Mesothelial cell of epicardium (in vitro differentiated cells): ENCODE measurements around the gene SETD7. TPM values are rescaled to one million over a fixed set of nuclear protein-coding genes. Genes with fewer than 3 reads are reported as not detected.

Experiments
- DNase-seq, 2 experiments: peaks; one replicate each; pipeline ENCODE4 v3.0.0; 2021; ENCODE audit warnings: low spot score in 2 of 2; ENCODE audit not compliant: unreplicated experiment in 2 of 2
- H3K27ac Mint-ChIP-seq: 2 replicates; pipeline ENCODE4 v1.8.0; 2021; ENCODE audit warnings: mixed read lengths
- H3K27me3 Mint-ChIP-seq: 2 replicates; pipeline ENCODE4 v1.8.0; 2021; ENCODE audit warnings: low read depth, mixed read lengths
- H3K36me3 Mint-ChIP-seq: 2 replicates; pipeline ENCODE4 v1.8.0; 2021; ENCODE audit warnings: mixed read lengths
- H3K4me1 Mint-ChIP-seq: 2 replicates; pipeline ENCODE4 v1.8.0; 2021; ENCODE audit warnings: mixed read lengths
- H3K4me3 Mint-ChIP-seq: 2 replicates; pipeline ENCODE4 v1.8.0; 2021; ENCODE audit warnings: mild to moderate bottlenecking, moderate library complexity, mixed read lengths
- H3K9me3 Mint-ChIP-seq: 2 replicates; pipeline ENCODE4 v1.8.0; 2021; ENCODE audit warnings: mixed read lengths
- total RNA-seq: library from RNA; stranded (reverse); gene quantifications from 3 replicates; pipeline ENCODE4 v1.2.1, GENCODE V29; 2021
- TF ChIP-seq, protein P1 (sequence below): fragments of 200-600 bp; sonication (generic); IDR thresholded peaks from one replicate; pipeline ENCODE4 v1.5.0; 2021; ENCODE audit warnings: antibody characterized with exemption; ENCODE audit not compliant: unreplicated experiment

SETD7 gene
- total RNA-seq, 1 donor from 2014 or later, result 18.0 TPM

DNA sequence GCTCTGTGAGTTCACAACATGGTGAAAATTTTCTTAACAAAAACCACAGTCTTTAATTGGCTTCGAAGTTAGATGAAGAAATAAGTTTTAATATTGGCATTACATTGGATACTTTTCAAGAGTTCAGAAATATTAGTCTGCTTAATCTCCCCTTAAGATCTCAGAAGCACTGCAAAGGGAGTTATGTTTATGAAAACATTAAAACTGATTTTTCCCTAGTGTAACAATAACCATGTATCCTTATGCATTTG is 1.5 kb downstream of the SETD7 start:
- no peaks in the 10 kb centered on the region for H3K9me3 Mint-ChIP-seq
- H3K27me3 Mint-ChIP-seq, result peaks cover 29% of the 10 kb centered on the region
- peak overlapping the region; percentile 99 for H3K27ac Mint-ChIP-seq
- H3K4me3 Mint-ChIP-seq, result peak overlapping the region; percentile 94
- peaks cover 65% of the 10 kb centered on the region for H3K4me1 Mint-ChIP-seq
- no peaks in the 10 kb centered on the region for H3K36me3 Mint-ChIP-seq
- TF ChIP-seq, protein P1, sequence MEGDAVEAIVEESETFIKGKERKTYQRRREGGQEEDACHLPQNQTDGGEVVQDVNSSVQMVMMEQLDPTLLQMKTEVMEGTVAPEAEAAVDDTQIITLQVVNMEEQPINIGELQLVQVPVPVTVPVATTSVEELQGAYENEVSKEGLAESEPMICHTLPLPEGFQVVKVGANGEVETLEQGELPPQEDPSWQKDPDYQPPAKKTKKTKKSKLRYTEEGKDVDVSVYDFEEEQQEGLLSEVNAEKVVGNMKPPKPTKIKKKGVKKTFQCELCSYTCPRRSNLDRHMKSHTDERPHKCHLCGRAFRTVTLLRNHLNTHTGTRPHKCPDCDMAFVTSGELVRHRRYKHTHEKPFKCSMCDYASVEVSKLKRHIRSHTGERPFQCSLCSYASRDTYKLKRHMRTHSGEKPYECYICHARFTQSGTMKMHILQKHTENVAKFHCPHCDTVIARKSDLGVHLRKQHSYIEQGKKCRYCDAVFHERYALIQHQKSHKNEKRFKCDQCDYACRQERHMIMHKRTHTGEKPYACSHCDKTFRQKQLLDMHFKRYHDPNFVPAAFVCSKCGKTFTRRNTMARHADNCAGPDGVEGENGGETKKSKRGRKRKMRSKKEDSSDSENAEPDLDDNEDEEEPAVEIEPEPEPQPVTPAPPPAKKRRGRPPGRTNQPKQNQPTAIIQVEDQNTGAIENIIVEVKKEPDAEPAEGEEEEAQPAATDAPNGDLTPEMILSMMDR, result no peak
- no peak for DNase-seq

DNA sequence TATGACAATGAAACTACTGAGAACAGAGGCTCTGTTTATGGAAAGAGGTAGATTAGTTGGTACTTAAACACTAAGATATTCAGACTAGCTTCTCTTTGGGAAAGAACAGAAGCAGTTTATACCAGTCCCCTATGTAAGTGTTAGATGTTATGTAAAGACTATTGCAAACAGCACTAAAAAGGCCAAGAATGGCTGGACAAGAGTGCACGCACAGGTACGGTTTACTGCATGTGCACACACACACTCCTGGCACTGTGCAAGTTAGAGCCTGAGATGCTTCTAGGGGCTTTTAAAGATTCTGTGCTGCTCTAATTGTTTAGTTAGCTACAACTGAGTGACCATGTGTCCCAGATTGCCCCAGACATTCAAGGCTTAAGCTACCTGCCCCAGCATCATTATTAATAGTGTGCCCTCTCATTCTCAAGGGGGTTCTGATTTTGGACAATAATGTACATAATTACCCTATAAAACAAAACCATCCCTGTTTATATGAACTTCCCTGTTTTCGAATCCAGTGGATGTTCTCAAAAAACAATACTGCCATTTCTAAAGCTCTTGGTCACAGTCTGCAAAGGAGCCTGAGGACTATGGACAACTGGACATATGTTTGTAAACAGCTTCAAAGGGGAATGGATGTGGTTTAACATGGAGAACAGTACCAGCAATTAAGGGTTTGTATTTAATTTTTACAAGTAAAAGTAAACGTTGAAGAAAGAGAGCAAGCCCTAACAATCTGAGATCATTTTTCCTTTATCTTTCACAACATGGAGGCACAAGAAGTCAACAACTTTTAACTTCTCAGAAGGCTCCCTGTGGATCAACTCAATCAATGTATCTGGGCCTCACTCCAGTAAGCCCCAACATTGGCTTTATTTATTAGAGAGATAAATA is 2.0 kb downstream of the SETD7 start:
- Mint-ChIP-seq H3K27ac (peak overlapping the region; percentile 99), H3K4me1 (peaks cover 63% of the 10 kb centered on the region), H3K27me3 (peaks cover 23% of the 10 kb centered on the region), H3K9me3 (no peaks in the 10 kb centered on the region), H3K36me3 (no peaks in the 10 kb centered on the region), H3K4me3 (peak overlapping the region; percentile 94)
- TF ChIP-seq, protein P1, result no peak
- no peak for DNase-seq

DNA sequence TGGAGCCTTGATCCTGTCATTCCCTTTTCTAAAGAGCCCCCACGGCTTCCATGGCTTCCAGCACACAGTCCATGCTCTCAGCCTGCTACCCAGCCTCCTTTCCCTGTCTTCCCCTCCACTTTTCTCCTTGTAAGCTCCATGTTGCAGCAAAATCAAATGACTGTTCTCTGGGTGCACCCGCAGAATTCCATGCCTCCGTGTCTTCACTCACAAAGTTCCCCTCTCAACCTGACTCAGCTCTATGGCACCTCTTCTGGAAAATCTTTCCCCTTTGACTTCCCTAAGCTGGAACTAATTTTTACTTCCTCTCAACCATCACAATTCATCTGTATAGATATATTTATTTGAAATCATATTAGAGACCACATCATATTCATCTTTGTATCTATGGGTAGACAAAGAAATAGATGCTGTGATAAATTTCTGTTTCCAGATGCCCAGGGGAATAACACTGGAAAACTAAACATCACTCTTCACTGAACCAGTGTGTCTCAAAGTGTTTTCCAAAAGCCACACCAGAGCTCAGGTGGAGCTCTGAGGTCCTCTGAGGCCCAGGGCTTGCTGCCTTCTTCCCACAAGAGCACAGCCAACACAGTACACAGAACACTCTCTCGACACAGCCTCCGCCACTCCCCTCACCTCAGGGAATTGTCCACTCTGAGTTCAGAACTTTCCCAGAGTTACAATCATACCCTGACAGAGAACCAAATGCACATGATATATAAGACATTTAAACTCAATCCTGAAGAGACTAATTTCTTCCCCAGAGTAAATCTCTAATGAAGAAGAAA is 3.3 kb downstream of the SETD7 start:
- Mint-ChIP-seq H3K4me3 (peak overlapping the region; percentile 22), H3K9me3 (no peaks in the 10 kb centered on the region), H3K27me3 (peaks cover 11% of the 10 kb centered on the region), H3K4me1 (peaks cover 52% of the 10 kb centered on the region), H3K27ac (peak overlapping the region; percentile 99), H3K36me3 (no peaks in the 10 kb centered on the region)
- TF ChIP-seq, protein P1, result no peak
- no peak for DNase-seq

DNA sequence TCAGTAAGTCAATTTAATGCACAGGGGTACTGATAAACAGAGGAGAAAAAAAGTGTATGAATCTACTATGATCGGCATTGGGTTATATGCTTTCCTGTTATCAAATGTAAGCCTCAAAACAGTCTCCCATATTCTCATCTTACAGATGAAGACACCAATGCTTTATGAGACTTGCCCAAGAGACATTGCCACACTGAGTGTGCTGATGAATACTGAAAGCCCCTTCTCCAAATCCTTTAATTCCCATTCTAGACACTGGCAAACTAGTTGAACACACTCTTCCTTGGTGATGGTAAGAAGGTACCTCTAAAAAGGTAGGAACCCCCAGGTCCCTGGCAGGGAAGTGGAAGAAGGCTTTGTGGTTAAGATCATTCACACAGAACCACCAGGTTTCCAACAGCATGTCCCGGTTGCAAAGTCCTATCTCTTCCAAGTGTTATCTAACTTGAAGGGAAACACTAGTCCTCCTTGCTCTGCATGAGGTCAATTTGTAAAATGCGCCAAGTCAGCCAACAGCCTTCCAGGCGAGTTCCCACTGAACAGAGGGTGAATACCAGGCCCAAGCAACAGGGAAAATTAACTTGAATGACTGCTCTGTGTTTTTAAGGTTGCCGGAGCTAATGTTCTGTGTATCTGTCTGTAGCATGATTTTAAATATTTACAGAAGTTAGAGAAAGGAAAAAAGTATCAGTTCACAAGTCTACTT is 5.1 kb downstream of the SETD7 start:
- no peaks in the 10 kb centered on the region for H3K27me3 Mint-ChIP-seq
- H3K4me1 Mint-ChIP-seq, result peaks cover 53% of the 10 kb centered on the region
- no peaks in the 10 kb centered on the region for H3K9me3 Mint-ChIP-seq
- DNase-seq, result no peak
- TF ChIP-seq, protein P1, result no peak
- H3K36me3 Mint-ChIP-seq, result peaks cover 8% of the 10 kb centered on the region
- H3K27ac Mint-ChIP-seq, result peak overlapping the region; percentile 91
- no peak overlapping the region for H3K4me3 Mint-ChIP-seq

DNA sequence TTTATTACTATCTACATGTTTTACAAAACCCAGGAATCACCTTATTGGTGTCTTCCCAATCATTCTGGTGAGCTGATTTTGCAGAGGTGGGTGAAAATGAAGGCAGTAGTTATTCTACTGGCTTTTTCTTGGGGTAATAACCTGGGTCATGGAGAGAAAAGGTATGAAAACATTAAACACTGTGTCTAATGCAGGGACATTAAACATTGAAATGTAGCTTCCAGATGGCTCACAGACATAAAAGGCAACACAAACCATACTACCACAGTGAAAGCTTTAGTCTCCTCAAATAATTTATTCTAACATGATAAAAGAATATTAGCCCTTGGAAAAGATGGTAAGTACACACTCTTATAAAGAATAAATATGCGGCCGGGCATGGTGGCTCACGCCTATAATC is 8.0 kb downstream of the SETD7 start:
- no peak overlapping the region for H3K27ac Mint-ChIP-seq
- no peaks in the 10 kb centered on the region for H3K27me3 Mint-ChIP-seq
- H3K4me3 Mint-ChIP-seq, result no peak overlapping the region
- H3K9me3 Mint-ChIP-seq, result no peaks in the 10 kb centered on the region
- H3K36me3 Mint-ChIP-seq, result peaks cover 13% of the 10 kb centered on the region
- TF ChIP-seq, protein P1, result no peak
- DNase-seq, result no peak
- H3K4me1 Mint-ChIP-seq, result peaks cover 30% of the 10 kb centered on the region
